ENCODE results near the gene APOB. TPM values are rescaled to one million over a fixed set of nuclear protein-coding genes. Genes with fewer than 3 reads are reported as not detected.

APOB gene
- total and polyA plus RNA-seq, 2 of the 13 experiments (the other 11 are each of a cell fraction or from before 2014, with no cell fraction given) = 1,569 to 2,515 TPM

DNA sequence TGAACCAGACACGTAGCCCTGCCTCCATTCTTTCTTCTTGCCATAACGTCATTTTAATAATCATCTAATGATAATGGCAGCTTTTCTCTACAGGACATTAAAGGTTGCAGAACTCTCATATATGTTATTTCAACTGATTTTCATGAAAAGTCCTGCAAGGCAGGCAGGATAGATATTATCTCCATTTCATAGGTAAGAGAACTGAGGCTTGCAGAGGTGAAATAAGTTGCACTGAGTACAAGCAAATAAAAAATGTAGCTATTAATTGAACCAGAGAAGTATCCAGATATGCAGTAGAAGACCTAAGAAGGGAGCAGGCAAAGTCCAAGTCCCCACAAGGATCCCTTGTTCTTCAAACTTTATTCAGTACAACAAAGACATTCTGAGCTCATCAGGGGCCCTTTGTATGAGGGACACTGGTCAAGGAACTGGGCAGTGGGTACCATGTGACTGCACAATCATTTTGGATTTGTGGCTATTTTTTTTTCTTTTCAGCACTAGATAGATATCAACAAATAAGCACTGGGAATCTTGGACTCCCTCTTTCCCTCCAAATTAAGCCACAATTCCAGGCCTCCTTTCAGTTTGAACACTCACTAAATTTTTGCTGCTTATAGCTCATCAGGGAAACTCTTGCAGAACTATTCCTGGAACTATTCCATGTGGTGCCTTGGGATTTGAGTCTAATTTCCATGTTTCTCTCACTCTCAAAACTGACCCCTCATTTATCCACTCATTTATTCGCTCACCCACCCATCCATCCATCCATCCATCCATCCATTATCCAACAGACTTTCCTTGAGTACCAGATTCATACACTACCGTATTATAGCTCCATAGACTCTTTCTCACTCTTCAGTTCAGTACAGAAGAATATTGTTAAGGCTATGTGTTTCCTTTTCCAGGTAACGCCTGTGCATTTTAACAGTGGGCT is 44.6 kb downstream of the APOB start (continued):
- TF ChIP-seq ZNF318 (CRISPR knock-in tag; IDR thresholded peaks at IDR 0.05) = 0 out of 2 replicates have a peak, but pooled peaks have one; percentile 47
- peak; percentile 38; the same call in 1 of the 2 replicates for TF ChIP-seq ZNF510 (CRISPR knock-in tag; IDR thresholded peaks at IDR 0.05; ENCODE audit: low read depth)
- TF ChIP-seq HINFP (CRISPR knock-in tag; IDR thresholded peaks at IDR 0.05; ENCODE audit: low read depth) = no peak
- TF ChIP-seq FUBP1 (CRISPR knock-in tag; IDR thresholded peaks at IDR 0.05; ENCODE audit: borderline replicate concordance) = peak; percentile 33; the same call in 1 of the 2 replicates
- TF ChIP-seq NR2C2 (CRISPR knock-in tag; IDR thresholded peaks at IDR 0.05; ENCODE audit: borderline replicate concordance) = peak; percentile 29
- TF ChIP-seq ZNF768 (CRISPR knock-in tag; IDR thresholded peaks at IDR 0.05) = no peak
- TF ChIP-seq ZNF564 (CRISPR knock-in tag; IDR thresholded peaks at IDR 0.05) = no peak; the same call in 1 of the 2 replicates
- TF ChIP-seq ZNF784 (CRISPR knock-in tag; IDR thresholded peaks at IDR 0.05; ENCODE audit: borderline replicate concordance) = 0 out of 2 replicates have a peak, but pooled peaks have one; percentile 15
- peak; percentile 45 for TF ChIP-seq AGO1 (IDR thresholded peaks at IDR 0.05; ENCODE audit: low read depth, low read length, poor library complexity, severe bottlenecking)
- TF ChIP-seq, protein P1, sequence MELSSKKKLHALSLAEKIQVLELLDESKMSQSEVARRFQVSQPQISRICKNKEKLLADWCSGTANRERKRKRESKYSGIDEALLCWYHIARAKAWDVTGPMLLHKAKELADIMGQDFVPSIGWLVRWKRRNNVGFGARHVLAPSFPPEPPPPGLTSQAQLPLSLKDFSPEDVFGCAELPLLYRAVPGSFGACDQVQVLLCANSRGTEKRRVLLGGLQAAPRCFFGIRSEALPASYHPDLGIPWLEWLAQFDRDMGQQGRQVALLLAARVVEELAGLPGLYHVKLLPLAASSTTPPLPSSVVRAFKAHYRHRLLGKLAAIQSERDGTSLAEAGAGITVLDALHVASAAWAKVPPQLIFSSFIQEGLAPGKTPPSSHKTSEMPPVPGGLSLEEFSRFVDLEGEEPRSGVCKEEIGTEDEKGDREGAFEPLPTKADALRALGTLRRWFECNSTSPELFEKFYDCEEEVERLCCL (CRISPR knock-in tag; IDR thresholded peaks at IDR 0.05; ENCODE audit: borderline replicate concordance) = no peak

Data from HepG2 (cell line).